Liver (tissue), 3 donors: ENCODE results near the gene SAV1.

Source experiments
- GABPA ChIP-seq, 2 donors: IDR thresholded peaks in 1 of 2; conservative IDR thresholded peaks in 1 of 2; 2 replicates each; pipeline ENCODE4 v1.6.1; 2016; ENCODE audit warnings: antibody characterized with exemption in 2 of 2, mild to moderate bottlenecking in 1 of 2, moderate library complexity in 1 of 2
- RXRA ChIP-seq, 2 donors: IDR thresholded peaks; 2 replicates each; pipeline ENCODE4 v1.6.1; 2017 to 2018; ENCODE audit warnings: antibody characterized with exemption in 2 of 2, mild to moderate bottlenecking in 1 of 2
- TF ChIP-seq, protein P1 (sequence below): fragments of 150-350 bp; IDR thresholded peaks from 2 replicates; pipeline ENCODE4 v1.5.1; 2017; ENCODE audit warnings: improper control_type of control experiment, low read depth, low read length; ENCODE audit not compliant: missing input control
- donor health status: healthy.
- donor health status: healthy.

DNA sequence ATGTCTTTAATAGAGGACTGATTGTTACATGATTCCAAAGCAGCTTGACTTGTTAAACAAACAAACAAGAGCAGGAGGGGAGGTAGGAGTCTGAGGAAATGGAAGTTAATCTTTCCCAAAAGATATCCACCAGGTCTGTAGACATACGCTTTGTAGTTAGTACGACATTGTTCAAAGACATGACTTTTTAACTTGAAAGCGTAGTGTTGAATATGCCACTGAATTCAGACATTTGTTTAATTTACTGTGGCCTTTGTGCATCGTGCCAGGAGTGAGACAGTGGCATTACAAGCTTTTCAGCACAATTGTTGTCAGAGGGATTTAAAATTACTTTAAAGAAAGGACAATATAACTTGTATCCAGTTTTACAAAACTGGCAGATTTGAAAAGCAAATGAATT, 53.0 kb downstream of the SAV1 start:
- TF ChIP-seq, protein P1, sequence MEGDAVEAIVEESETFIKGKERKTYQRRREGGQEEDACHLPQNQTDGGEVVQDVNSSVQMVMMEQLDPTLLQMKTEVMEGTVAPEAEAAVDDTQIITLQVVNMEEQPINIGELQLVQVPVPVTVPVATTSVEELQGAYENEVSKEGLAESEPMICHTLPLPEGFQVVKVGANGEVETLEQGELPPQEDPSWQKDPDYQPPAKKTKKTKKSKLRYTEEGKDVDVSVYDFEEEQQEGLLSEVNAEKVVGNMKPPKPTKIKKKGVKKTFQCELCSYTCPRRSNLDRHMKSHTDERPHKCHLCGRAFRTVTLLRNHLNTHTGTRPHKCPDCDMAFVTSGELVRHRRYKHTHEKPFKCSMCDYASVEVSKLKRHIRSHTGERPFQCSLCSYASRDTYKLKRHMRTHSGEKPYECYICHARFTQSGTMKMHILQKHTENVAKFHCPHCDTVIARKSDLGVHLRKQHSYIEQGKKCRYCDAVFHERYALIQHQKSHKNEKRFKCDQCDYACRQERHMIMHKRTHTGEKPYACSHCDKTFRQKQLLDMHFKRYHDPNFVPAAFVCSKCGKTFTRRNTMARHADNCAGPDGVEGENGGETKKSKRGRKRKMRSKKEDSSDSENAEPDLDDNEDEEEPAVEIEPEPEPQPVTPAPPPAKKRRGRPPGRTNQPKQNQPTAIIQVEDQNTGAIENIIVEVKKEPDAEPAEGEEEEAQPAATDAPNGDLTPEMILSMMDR, result no peak
- TF ChIP-seq GABPA (IDR thresholded peaks at IDR 0.05 in 1 of 2, conservative IDR thresholded peaks at IDR 0.05 in 1 of 2) (no peak), RXRA (IDR thresholded peaks at IDR 0.05) (no peak)
